Amniotic stem cell (primary cell): ENCODE results near the gene NCOA4.
"Not testable (repeated sequence)": the region's sequence is repeated elsewhere in the genome, so short reads cannot be mapped to it uniquely, and the experiment has no call there.

ENCODE experiments used
- DNase-seq: peaks from one replicate; lab custom pipeline; 2025; lab: John Stamatoyannopoulos, UW

NCOA4 gene

GRCh38 chr10:46052057-46052790 is 21.8 kb upstream of the NCOA4 start:
- DNase-seq, result no peak

GRCh38 chr10:46050941-46051623 is 20.7 kb upstream of the NCOA4 start:
- no peak for DNase-seq

- not testable (repeated sequence) for DNase-seq
Observed at GRCh38 chr10:46049497-46049831, 19.0 kb upstream of the NCOA4 start.

GRCh38 chr10:46048152-46048551 is 17.7 kb upstream of the NCOA4 start:
- no peak for DNase-seq

DNA sequence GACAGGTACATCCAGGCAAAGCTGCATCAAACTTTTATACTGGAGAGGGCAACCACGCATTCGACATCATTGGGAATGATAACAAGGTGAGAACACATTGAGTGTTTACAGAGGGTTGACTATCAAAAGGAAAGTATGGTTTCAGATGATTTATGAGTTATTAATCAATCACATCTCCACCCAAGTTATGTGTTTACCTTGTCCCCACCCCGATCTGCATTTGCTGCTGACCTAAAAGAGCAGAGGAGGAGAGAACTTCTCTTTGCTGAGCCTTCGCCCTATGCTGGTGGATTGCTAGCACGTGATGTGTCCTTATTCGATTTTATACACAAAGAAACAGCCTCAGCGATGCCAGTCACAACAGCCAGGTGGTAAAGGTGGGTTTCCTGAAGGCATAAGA is 15.8 kb upstream of the NCOA4 start, which contains the start of gene MSMB:
MSMB (minus strand) TSS at position 9 of the 400 bp plus-strand sequence. CDS start 32 bp downstream, outside the sequence.
- DNase-seq, result no peak

DNA sequence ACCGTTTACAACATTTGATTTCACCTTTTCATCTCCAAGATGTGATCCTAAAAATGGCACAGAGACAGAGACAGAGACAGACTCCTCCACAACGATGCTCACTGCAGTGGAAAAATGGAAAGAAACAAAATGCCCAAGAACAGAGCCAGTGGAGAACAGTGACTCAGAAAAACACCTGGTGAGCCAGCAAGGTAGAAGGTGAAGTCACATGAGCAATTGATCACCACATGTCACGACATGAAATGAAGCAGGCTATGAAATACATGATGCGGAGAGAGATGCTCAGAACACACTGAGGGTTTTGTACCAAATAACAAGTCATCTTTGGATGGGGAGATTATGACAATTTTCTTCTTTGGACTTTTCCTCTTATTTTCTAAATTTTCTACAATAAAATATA is 12.1 kb upstream of the NCOA4 start:
- DNase-seq, result no peak

DNA sequence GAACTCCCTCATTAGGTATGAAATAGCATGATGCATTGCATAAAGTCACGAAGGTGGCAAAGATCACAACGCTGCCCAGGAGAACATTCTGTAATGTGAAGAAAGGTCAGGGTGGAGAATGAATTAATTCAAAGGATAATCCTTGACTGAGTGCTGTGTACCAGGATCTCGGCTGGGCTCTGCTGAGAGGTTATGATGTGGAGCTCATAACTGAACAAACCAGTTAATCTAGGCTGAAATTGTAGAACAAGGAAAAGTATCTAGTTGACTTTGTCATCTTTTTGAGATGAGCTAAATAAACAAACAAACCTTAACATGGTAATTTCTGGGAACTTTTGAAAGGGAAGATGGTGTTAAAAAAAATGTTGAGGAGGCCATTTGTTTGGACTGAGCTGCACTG is 9.6 kb upstream of the NCOA4 start:
- no peak for DNase-seq

GRCh38 chr10:46037107-46037825 is 6.8 kb upstream of the NCOA4 start:
- no peak for DNase-seq

GRCh38 chr10:46035923-46036849 is 5.8 kb upstream of the NCOA4 start:
- no peak for DNase-seq

DNA sequence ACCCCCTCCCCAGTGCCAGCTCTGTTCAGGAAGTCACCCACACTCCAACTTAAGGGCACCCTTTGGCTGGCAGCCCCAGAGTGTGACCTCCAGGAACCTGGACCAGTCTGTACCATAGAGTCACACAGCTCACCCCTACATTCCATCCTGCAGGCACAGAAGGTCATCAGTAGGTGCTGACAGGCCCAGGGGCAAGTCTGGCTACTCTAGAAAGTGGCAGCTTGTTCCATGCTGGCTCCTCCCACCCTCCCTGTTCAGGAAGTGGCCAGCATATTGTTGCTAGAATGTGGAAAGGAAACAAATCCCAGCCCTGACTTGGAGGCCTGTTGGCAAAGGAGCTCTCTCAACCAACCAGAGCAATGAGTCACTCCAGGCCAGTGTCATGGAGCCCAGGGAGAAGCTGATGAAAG is 3.2 kb upstream of the NCOA4 start:
- peak; percentile 11 for DNase-seq

DNA sequence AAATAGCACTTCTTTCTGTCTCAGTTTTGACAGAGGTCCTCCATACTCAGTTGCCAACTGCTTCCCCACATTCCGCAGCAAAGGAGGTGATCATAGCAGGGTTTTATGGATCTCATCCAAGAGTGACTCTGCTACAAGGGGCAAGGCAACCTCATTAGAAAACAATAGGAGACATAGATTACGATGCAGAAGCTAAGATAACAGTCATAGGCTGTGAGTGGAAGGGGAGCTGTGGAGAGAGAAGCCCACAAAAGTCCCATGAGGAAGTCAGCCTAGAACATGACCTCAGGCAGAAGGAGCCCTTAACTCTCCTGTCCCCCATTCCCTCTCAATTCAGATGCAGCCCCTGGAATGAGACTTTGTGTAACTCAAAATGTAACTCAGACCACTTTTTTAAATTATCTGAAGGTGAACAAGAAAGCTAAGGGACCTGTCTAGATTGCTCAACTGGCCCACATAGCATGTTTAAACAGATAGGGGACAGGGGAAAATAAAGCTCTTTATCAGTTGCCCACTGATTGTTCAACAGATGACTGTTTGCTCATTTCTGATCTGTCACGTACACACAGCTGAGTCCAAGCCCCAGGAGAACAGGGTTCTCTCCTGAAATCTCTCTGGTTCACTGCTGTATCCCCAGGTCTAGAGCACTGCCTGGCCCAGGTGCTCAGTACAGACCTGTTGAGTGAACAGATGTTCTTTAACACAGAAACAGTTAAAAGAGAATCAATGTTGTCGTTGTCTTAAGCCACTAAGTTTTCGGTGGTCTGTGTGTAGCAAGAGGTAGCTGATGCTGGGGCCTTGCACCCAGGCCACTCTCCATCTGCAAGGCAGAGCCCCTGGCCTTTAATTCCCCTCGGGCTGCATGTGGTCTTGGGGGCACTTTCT is 1.5 kb upstream of the NCOA4 start:
- DNase-seq, result no peak

DNA sequence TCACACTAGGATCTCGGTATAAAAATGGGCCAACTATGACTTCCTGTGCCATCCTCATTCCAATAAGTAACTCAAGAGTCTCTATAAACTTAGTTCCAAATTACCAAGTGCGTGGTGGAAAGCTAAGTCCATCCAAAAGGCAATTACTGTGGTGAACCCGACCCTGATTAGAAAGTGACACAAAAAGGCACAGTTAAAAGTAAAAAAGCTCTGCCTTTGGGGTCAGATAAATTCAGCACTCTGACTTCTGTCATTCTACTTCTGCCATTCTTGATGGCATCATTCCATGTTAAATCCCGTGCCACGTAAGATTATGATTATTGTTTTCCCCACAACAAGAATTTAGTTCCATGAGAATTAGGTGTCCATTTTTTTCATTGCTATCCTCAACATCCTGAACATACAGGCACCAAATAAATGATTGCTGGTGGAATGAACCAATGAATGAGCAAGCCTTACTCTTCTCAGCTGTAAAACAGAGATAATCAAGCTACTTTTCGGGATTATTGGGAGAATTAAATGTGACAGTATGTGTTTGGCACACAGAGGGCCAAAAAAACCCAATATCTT is 877 bp downstream of the NCOA4 start:
- DNase-seq, result no peak

DNA sequence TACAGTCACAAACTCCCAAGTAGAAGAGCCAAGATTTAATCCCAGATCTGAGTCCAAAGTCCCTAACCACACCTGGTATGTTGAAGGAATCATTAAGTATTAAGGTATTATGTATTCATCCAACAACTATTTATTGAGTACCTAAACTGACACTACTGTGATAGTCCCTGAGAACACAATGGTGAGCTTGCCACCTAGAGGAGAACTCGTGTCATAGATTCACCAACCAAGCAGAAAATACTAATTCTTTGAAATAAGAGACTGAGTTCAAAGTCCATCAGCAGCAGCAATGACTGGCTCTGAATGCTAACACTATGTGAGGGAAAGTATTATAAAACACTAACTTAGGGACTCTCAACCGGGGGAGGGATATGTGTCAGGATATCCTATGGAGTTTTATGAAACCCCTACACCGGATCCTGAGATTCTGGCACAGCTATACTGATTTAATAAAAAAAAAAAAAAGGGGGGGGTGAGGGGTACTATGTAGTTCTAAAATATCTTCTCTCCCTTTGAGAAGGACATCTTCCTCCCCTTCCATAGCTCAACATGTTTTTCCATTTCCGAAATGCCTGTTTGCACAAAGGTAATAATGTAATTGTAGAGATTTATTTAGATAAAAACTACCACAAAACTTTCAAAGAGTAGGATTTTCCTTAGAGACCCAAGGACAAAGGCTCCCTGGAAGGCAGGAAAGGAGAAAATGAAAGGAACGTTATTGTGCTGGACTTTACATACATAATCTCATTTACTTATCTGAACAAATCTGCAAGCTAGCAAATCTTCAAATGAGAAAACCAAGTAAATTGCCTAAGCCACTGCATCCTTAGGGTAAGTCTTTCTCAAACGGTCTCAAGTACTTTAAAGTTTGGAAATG is 1.6 kb downstream of the NCOA4 start:
- DNase-seq, result peak; percentile 55

- DNase-seq, result no peak
Observed at GRCh38 chr10:46026106-46026505, 4.3 kb downstream of the NCOA4 start.

GRCh38 chr10:46025406-46025805 is 5.0 kb downstream of the NCOA4 start:
- DNase-seq, result no peak

DNA sequence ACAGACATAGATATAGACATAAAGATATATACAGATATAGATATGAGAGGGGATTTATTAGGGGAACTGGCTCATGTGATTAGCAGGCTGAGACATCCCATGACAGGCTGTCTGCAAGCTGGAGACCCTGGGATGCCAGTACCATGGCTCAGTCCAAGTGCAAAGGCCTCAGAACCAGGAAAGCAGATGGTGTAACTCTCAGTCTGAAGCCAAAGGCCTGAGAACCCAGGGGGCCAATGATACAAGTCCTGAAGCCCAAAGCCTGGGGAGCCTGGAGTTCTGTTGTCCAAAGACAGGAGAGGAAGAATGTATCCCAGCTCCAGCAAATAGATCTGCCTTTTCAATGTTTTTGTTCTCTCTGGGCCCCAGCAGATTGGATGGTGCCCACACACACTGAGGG is 5.5 kb downstream of the NCOA4 start:
- DNase-seq, result no peak

- DNase-seq, result peak; percentile 77
Observed at GRCh38 chr10:46022978-46023702, 7.3 kb downstream of the NCOA4 start.

DNA sequence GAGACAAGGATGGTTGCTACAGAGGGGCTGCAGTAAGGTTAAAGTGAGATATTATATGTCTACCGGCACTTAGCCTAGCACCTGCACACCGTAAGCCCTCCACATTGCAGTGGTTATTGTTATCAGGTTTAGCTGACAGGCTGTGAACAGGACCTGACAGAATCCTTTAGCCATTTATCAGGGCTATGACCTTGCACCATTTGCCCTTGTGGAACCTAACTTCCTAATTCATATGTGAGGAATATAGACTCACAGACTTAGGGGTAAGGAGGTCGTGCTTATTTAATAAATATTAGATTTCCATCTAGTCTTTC is 10.1 kb downstream of the NCOA4 start:
- DNase-seq, result no peak
